Left ventricle myocardium inferior (tissue), 1 donor: ENCODE results near the gene MCF2L2. TPM values are rescaled to one million over a fixed set of nuclear protein-coding genes. Genes with fewer than 3 reads are reported as not detected.
A peak's percentile ranks its signal among the peaks of the same experiment; 100 is the strongest.

Experiments used
- DNase-seq: peaks from one replicate; pipeline ENCODE4 v3.0.0-alpha.2; 2020
- H3K27ac ChIP-seq: fragments of 200-600 bp; replicated peaks from 2 replicates; pipeline ENCODE4 v1.8.0; 2021
- H3K27me3 ChIP-seq: fragments of 200-600 bp; 2 replicates; pipeline ENCODE4 v1.8.0; 2021; ENCODE audit warnings: low read depth
- H3K36me3 ChIP-seq: fragments of 200-600 bp; 2 replicates; pipeline ENCODE4 v1.8.0; 2021
- H3K4me1 ChIP-seq: fragments of 200-600 bp; 2 replicates; pipeline ENCODE4 v1.8.0; 2021
- H3K4me3 ChIP-seq: fragments of 200-600 bp; 2 replicates; pipeline ENCODE4 v1.8.0; 2021; ENCODE audit warnings: mild to moderate bottlenecking, moderate library complexity
- H3K9me3 ChIP-seq: fragments of 200-600 bp; replicated peaks from 2 replicates; pipeline ENCODE4 v1.8.0; 2021
- CTCF ChIP-seq: fragments of 200-600 bp; IDR thresholded peaks from 2 replicates; pipeline ENCODE4 v1.8.0; 2021; ENCODE audit warnings: antibody characterized with exemption, mild to moderate bottlenecking, borderline replicate concordance
- intact Hi-C: fragments of 100-400 bp; cut with micrococcal nuclease; formaldehyde crosslinking; loops from one replicate; pipeline ENCODE4 v1.11.0; 2022
- total RNA-seq: library from RNA; stranded (reverse); fragmentation: NEBNext Ultra II Directional; extraction: Animal tissue kit (Norgen Biotek cat#: 25700); gene quantifications from one replicate; pipeline ENCODE4 v1.2.1, GENCODE V29; 2021
- donor health status: DM: no; HTN: yes; CAD: no; lungs with severe emphysema.

Gene MCF2L2
- total RNA-seq, 1 donor from 2014 or later = 0.91 TPM

- H3K27ac ChIP-seq = no peak overlapping the region
- intact Hi-C loops = no loop called here
- H3K36me3 ChIP-seq = peaks cover 52% of the 10 kb centered on the region
Measured at GRCh38 chr3:183455089-183455488, 26.7 kb upstream of the MCF2L2 start.

DNA sequence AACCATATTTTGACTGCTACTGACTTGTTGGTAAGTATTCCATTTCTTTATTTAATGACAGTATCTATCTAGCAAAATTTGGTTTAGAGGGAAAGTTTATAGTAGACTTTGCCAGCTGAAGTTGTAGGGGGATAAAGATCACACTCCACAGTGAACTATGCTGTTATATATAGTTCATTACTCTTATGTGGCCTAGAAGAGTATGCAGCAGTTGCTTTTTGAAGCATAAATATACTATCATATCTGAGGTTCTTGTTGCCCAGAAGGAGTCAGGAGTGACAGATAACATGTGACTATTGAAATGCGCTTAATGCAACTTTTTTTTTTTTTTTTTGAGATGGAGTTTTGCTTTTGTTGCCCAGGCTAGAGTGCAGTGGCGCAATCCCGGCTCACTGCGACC is 25.6 kb upstream of the MCF2L2 start:
- Histone ChIP-seq H3K4me3 (no peak overlapping the region), H3K9me3 (no peaks in the 10 kb centered on the region), H3K4me1 (peaks cover 27% of the 10 kb centered on the region), H3K27ac (peak overlapping the region; percentile 52), H3K36me3 (peaks cover 52% of the 10 kb centered on the region), H3K27me3 (no peaks in the 10 kb centered on the region)
- intact Hi-C loops = no loop called here
- TF ChIP-seq CTCF = no peak
- no peak for DNase-seq

More at GRCh38 chr3:183455089-183455488, 26.7 kb upstream of the MCF2L2 start:
- no peak for TF ChIP-seq CTCF
- peaks cover 17% of the 10 kb centered on the region for H3K4me1 ChIP-seq
- H3K27me3 ChIP-seq = no peaks in the 10 kb centered on the region
- peaks cover 2% of the 10 kb centered on the region for H3K9me3 ChIP-seq
- DNase-seq = no peak
- H3K4me3 ChIP-seq = no peak overlapping the region

DNA sequence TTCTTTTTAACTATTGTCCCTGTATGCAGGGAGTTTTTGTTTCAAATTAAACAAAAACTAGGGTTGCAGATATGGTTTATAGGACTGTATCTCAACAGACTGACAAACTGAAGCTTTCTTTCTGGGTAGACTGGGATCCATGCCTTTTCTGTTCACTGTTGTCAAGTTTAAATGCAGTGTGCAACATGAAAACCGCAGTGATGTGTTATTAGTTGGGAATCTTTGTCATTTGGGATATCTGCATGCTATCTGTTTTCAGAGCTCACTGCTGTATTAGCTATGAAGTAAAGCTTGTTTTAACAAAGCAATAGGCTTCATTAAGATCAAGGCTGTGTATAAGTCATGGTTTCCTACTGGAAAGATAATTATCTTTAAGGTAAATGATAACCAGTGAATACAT is 21.4 kb upstream of the MCF2L2 start:
- Histone ChIP-seq H3K36me3 (peaks cover 30% of the 10 kb centered on the region), H3K27ac (peak overlapping the region; percentile 91), H3K4me3 (peak overlapping the region; percentile 82), H3K27me3 (no peaks in the 10 kb centered on the region), H3K4me1 (peaks cover 52% of the 10 kb centered on the region), H3K9me3 (peaks cover 2% of the 10 kb centered on the region)
- DNase-seq = no peak
- intact Hi-C loops = no loop called here
- TF ChIP-seq CTCF = no peak

GRCh38 chr3:183449391-183449790 is 21.0 kb upstream of the MCF2L2 start:
- intact Hi-C loops = no loop called here
- peak overlapping the region; percentile 91 for H3K27ac ChIP-seq
- TF ChIP-seq CTCF = peak; percentile 30
- peaks cover 51% of the 10 kb centered on the region for H3K4me1 ChIP-seq
- H3K4me3 ChIP-seq = peak overlapping the region; percentile 82
- H3K36me3 ChIP-seq = peaks cover 26% of the 10 kb centered on the region
- DNase-seq = no peak
- H3K9me3 ChIP-seq = peaks cover 6% of the 10 kb centered on the region
- no peaks in the 10 kb centered on the region for H3K27me3 ChIP-seq

DNA sequence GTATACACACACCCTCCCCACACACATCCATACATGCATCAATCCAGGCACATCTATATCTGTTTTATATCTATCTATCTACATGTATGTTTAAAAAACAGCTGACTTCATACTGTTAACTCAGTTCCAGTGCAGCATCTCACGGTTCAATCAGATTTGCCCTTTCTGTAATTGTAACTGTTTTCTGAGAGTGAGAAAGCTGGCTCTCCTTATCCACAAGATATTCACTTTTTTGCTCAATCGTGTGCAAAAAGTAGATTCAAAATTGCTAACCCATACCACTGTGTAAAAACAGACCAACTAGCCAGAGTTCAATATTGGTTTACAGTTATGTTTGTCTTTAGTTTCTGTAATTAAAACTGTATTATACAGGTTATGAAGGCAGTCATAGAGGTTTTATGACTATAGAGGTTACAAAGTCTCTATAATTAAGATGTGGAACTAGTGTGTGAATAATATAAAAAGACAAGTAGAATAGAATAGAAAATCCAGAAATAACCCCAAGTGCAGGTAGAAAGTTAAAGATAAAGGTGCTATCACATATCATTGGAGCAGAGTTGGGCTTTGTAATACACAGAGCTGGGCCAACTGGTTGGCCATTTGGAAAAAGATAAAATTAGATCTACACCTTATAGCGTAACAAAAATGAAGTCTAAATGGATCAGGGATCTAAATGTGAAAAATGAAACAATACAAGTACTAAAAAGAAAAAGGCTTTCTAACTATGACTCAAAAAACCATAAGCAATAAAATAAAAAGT is 20.1 kb upstream of the MCF2L2 start:
- H3K27me3 ChIP-seq = no peaks in the 10 kb centered on the region
- H3K27ac ChIP-seq = peak overlapping the region; percentile 91
- TF ChIP-seq CTCF = no peak
- intact Hi-C loops = no loop called here
- DNase-seq = no peak
- H3K4me3 ChIP-seq = peak overlapping the region; percentile 82
- peaks cover 42% of the 10 kb centered on the region for H3K4me1 ChIP-seq
- H3K36me3 ChIP-seq = peaks cover 18% of the 10 kb centered on the region
- H3K9me3 ChIP-seq = peaks cover 15% of the 10 kb centered on the region
